Right lobe of liver (tissue), 4 donors: ENCODE results near the gene CREB5.

ENCODE experiments used
- POLR2A ChIP-seq: fragments of 450-650 bp; IDR thresholded peaks from one replicate; pipeline ENCODE4 v1.6.1; 2017; ENCODE audit warnings: antibody characterized with exemption, mild to moderate bottlenecking
- TF ChIP-seq, protein P1 (sequence below), 4 donors: fragments of 200-600 bp in 3 of 4; fragments of 450-650 bp in 1 of 4; IDR thresholded peaks; one replicate each; pipeline versions ENCODE4 v1.5.1 to v1.8.0; 2016 to 2022; ENCODE audit warnings: antibody characterized with exemption in 4 of 4, mild to moderate bottlenecking in 2 of 4
- donor health status: DM: no; HTN: no; CAD: no.
- donor health status: DM: no; HTN: no; CAD: no.
- donor health status: DM: no; HTN: yes; CAD: no.

DNA sequence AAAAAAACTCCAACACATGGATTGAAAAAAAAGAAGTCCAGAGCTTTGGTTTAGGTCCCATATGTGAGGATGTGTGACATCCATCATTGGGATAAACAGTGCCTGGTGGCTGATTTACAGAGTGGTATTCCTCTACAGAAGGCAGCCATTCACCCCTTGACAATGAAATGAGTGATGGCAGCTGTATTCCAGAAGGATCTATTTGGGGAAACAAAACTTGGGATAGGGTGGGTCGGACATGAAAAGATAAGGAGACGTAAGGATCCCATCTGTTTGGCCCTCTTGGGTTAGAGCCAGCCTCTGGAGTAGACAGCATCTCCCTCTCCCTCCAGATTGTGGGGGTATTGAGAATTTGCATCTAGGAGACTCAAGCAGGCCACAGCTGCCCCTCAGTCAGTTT, 15.2 kb upstream of the CREB5 start:
- TF ChIP-seq, protein P1, sequence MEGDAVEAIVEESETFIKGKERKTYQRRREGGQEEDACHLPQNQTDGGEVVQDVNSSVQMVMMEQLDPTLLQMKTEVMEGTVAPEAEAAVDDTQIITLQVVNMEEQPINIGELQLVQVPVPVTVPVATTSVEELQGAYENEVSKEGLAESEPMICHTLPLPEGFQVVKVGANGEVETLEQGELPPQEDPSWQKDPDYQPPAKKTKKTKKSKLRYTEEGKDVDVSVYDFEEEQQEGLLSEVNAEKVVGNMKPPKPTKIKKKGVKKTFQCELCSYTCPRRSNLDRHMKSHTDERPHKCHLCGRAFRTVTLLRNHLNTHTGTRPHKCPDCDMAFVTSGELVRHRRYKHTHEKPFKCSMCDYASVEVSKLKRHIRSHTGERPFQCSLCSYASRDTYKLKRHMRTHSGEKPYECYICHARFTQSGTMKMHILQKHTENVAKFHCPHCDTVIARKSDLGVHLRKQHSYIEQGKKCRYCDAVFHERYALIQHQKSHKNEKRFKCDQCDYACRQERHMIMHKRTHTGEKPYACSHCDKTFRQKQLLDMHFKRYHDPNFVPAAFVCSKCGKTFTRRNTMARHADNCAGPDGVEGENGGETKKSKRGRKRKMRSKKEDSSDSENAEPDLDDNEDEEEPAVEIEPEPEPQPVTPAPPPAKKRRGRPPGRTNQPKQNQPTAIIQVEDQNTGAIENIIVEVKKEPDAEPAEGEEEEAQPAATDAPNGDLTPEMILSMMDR (IDR thresholded peaks at IDR 0.05) = no peak
- no peak for TF ChIP-seq POLR2A
